GM19463 (cell line): Measurements from ENCODE around the gene SAE1.
"Not testable (repeated sequence)": the region's sequence is repeated elsewhere in the genome, so short reads cannot be mapped to it uniquely, and the experiment has no call there.

Experiments
- ATAC-seq: cut with Tn5 transposase; IDR thresholded peaks from one replicate; pipeline ENCODE4 v1.9.1; 2021; ENCODE audit warnings: mild to moderate bottlenecking, moderate library complexity; ENCODE audit not compliant: unreplicated experiment

Gene SAE1

GRCh38 chr19:47130589-47131227 lies at the start of gene SAE1:
Gene SAE1, plus strand, starts transcription at chr19:47130835. Its CDS starts 96 bp downstream, at chr19:47130931.
- ATAC-seq, result peak; percentile 79

- ATAC-seq, result no peak
Observed at GRCh38 chr19:47081095-47081494, 49.5 kb upstream of the SAE1 start.

DNA sequence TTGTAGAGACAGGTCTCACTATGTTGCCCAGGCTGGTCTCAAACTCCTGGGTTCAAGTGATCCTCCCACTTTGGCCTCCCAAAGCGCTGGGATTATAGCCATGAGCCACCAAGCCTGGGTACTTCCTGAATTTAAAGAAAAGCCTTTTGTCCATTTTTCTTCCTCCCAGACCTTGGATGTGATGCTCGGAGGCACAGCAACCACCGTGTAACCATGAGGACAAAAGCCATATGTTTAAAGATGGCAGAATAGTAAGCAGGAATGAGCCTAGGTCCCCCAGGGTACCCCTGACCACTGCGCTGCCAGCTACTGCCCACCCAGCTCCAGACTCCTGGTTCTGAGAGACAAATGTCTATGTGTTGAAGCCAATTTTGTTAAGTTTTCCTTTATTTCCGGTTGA lies 48.1 kb upstream of the SAE1 start:
- ATAC-seq, result no peak

GRCh38 chr19:47084879-47085439 lies 45.7 kb upstream of the SAE1 start:
- no peak for ATAC-seq

DNA sequence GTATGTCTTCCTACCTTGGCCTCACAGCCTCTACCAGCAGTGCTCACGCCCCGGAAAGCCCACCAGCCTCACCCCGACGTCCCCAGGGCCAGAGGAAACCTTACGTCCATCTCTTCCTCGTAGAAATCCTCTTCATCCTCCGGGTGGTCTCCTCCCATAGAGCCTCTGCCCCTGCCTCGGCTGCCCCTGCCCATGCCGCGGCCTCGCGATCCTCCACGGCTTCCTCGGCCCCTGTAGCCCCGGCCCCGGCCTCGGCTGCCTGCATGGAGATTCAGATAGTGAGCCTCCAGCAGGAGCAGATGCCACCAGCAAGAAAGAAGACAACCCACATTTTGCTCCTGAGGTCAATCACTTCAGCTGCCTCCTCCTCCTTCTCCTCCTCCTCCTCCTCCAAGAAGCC lies 44.4 kb upstream of the SAE1 start:
- no peak for ATAC-seq

DNA sequence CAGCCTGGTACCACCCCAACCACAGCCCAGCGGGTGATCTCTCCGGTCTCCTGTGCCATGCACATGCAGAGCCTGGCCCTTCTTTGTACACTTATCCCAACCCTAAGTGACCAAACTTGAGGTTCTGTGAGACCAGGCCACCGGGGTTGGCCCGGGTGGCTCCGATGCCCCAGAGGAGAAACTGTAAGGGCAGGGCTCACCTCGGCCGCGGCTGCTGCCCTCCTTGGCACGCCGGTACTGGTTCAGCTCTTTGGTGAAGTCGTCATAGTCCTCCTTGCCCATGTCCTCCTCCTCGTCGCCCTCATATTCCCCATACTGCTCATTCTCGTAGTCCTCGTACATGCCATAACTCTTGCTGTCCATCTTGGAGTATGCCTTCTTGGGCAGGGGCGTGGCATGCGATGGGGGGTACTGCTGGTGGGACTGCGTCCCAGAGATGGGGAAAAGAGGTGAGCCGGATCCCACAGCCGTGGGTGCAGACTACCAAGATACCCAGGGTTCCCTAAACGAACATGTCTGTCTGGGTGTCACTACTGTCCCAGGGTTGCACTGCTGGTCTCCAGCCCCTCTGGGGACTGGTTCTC lies 40.8 kb upstream of the SAE1 start:
- no peak for ATAC-seq

- no peak for ATAC-seq
Observed at GRCh38 chr19:47093254-47093653, 37.4 kb upstream of the SAE1 start.

DNA sequence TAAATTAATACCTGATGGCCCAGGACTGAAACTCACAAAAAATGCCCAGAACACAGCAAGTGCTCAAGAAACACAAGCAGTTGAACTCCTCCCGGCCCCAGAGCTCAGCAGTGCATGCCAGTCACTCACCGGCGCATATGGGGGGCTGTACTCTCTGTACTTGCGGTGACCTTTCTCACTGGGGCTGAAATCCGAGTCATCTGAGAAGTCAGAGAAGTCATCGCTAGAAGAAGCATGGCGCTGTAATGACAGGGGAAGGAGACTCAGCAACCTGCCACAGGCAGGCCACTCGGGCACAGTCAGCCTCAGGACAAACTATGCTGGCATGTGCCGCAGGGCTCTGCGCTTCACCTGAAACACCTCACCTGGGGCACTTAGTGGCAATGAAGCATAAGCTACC lies 36.8 kb upstream of the SAE1 start:
- peak; percentile 58 for ATAC-seq

GRCh38 chr19:47094557-47095475 lies 35.8 kb upstream of the SAE1 start:
- ATAC-seq, result no peak

- ATAC-seq, result no peak
Observed at GRCh38 chr19:47095476-47096099, 35.0 kb upstream of the SAE1 start.

DNA sequence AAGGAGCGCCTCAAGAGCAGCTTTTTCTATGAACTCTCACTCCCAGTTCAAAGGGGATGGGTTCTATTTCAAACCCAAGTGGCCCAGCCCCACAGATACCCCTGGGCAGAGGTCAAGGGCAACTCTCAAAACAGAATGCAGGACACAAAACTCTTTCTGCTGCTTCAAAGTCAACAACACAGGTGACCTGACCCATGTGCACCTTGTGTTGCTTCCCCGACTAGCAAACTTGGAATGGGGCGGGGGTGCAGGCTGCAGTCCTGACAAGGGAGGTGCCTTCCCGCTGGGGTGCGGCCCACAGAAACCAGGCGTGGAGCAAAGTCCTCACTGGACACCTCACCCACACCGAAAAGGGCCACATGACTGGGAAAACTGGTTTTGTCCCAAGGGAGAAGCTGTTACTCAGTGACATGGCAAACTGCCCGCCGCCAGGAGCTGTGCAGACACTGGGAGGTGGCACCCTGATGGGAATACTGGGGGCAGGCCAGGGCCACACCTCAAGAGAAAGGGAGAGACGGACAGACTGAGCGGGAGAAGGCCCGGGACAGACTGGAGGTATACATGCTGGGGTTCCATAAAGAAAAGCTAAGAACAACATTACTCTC lies 34.4 kb upstream of the SAE1 start:
- no peak for ATAC-seq

DNA sequence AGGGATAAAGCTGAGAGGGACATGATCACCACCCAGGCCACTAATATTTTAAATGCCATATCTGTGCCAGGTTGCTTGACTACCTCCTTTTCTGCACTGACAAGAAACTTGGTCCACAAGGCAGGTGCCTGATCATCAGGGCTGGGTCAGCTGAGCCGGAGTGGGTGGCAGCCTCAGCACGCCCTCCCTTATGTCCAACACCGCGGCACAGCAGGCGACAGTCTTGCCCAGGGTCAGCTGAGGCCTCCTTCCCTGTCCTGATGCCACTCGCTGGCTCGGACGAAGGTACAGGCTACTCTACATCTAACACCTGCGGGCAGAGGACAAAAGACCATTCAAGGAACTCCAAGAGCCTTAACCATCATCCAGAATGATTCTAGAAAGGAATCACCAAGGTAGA lies 33.9 kb upstream of the SAE1 start:
- no peak for ATAC-seq

DNA sequence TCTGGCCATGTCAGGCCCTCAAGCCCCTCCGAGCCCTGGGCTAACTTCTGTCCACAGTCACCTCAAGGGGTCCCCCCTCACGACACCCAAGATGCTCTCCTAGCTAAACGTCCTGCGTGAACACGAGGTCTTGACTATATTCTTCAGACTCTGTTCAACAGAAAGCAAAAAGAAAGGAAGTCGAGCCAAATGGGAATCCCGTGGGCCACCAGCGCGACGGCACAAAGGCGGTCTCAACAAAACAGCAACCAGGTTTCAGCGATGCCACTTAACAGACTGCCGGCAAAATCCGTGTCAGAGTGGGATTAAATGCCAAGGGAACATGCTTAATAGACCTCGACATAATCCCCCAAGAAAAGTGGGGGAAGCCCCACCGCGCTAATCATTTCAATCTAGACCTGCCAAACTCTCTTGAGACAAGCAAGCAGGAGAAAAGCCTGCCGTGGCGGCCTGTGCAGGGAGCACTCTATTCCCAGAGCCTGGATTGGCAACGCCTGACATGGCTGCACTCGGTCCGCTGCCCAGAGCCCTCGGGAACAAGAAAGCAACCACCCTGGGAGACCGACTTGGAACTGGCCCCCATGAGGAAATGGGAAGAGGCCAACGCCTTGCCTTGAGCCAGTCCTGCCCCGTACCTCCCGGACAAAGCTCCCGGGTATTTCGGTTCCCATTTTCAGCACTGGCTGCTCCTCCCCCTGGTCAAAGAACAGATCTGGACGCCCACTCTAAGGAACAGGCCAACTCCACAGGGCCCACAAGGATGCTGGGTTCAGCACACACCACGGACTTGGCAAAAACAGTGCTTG lies 33.0 kb upstream of the SAE1 start:
- ATAC-seq, result no peak

- no peak for ATAC-seq
Observed at GRCh38 chr19:47098608-47099007, 32.0 kb upstream of the SAE1 start.

- ATAC-seq, result no peak
Observed at GRCh38 chr19:47099576-47100050, 31.0 kb upstream of the SAE1 start.

DNA sequence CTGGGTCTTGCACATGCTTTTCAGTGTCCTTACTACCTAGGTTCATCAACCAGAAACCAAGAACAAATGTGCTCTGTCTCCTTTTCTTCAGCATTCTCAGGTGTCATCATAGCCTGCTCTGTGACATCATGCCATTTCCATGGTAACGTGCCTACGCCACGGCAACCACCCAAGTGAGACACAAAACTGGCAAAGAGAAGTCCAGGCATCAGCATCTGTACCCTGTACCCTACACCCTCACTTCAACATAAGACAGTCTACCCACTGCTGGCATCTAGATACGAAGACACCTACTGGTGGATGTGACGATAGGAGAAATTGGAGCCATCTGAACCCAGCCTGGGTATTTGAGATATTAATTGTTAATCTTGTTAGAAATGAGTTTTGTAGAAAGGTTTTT lies 30.3 kb upstream of the SAE1 start:
- ATAC-seq, result no peak

DNA sequence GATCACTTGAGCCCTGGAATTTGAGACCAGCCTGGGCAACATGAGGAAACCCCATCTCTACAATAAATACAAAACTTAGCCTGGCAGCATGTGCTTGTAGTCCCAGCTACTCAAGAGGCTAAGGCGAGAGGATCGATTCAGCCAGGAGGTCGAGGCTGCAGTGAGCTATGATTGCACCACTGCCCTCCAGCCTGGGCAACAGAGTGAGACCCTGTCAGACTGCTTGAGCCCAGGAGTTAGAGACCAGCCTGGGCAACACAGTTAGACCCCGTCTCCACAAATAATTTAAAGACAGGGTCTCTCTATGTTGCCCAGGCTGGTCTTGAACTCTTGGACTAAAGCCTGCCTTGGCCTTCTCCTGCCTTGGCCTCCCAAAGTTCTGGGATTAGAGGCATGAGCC lies 29.5 kb upstream of the SAE1 start:
- not testable (repeated sequence) for ATAC-seq

GRCh38 chr19:47102346-47103060 lies 28.1 kb upstream of the SAE1 start:
- ATAC-seq, result no peak

GRCh38 chr19:47104680-47105079 lies 26.0 kb upstream of the SAE1 start:
- ATAC-seq, result no peak
